Endodermal cell (in vitro differentiated cells): ENCODE data around the gene HELZ2. TPM values are rescaled to one million over a fixed set of nuclear protein-coding genes. Genes with fewer than 3 reads are reported as not detected.
A peak's percentile ranks its signal among the peaks of the same experiment; 100 is the strongest.

Source experiments
- DNase-seq: peaks from one replicate; pipeline ENCODE4 v3.0.0-alpha.2; 2017
- H3K27ac ChIP-seq: 2 replicates; pipeline ENCODE4 v1.5.1; 2013; ENCODE audit warnings: mild to moderate bottlenecking, low read depth, low read length, moderate library complexity
- H3K27me3 ChIP-seq: 2 replicates; pipeline ENCODE4 v1.6.1; 2013; ENCODE audit warnings: mild to moderate bottlenecking, low read length, moderate library complexity; ENCODE audit not compliant: insufficient read depth, control insufficient read depth, poor library complexity, severe bottlenecking
- H3K36me3 ChIP-seq: 2 replicates; pipeline ENCODE4 v1.7.0; 2013; ENCODE audit warnings: mild to moderate bottlenecking, low read length, moderate library complexity; ENCODE audit not compliant: control insufficient read depth, insufficient read depth
- H3K4me1 ChIP-seq: one replicate; pipeline ENCODE4 v1.7.0; 2013; ENCODE audit warnings: low read length; ENCODE audit not compliant: control insufficient read depth, insufficient read depth
- H3K4me3 ChIP-seq: 2 replicates; pipeline ENCODE4 v1.5.1; 2013; ENCODE audit warnings: mild to moderate bottlenecking, low read length, moderate library complexity
- H3K9ac ChIP-seq: 2 replicates; pipeline ENCODE4 v1.6.1; 2013; ENCODE audit warnings: mild to moderate bottlenecking, low read length, moderate library complexity; ENCODE audit not compliant: poor library complexity, severe bottlenecking; ENCODE audit errors: extremely low read depth
- H3K9me3 ChIP-seq: 2 replicates; pipeline ENCODE4 v1.6.1; 2013; ENCODE audit warnings: mild to moderate bottlenecking, low read length, moderate library complexity; ENCODE audit not compliant: control insufficient read depth
- H3K27ac Mint-ChIP-seq: 2 replicates; pipeline ENCODE4 v1.8.0; 2020; ENCODE audit warnings: mixed read lengths
- H3K27me3 Mint-ChIP-seq: 2 replicates; pipeline ENCODE4 v1.8.0; 2021; ENCODE audit warnings: mild to moderate bottlenecking, mixed read lengths; ENCODE audit not compliant: insufficient read depth
- H3K36me3 Mint-ChIP-seq: 2 replicates; pipeline ENCODE4 v1.8.0; 2020; ENCODE audit warnings: low read depth, mixed read lengths
- H3K4me1 Mint-ChIP-seq: 2 replicates; pipeline ENCODE4 v1.8.0; 2020; ENCODE audit warnings: mixed read lengths
- H3K4me3 Mint-ChIP-seq: 2 replicates; pipeline ENCODE4 v1.8.0; 2020; ENCODE audit warnings: mild to moderate bottlenecking, moderate library complexity, mixed read lengths
- H3K9me3 Mint-ChIP-seq: 2 replicates; pipeline ENCODE4 v1.8.0; 2020; ENCODE audit warnings: mild to moderate bottlenecking, mixed read lengths
- WGBS, 2 experiments: methylation state at CpG; one replicate each; pipeline versions ENCODE4 v1.1.5 to v1.1.7; 2013; ENCODE audit warnings: missing lambda C conversion rate in 2 of 2, mixed read lengths in 1 of 2; ENCODE audit not compliant: insufficient coverage in 1 of 2, insufficient read length in 1 of 2; 5-methylcytosine and 5-hydroxymethylcytosine counted together
- total RNA-seq, 2 donors: library from RNA; stranded (reverse); fragmentation: NEBNext Ultra II Directional in 1 of 2; extraction: Animal tissue kit (Norgen Biotek cat#: 25700) in 1 of 2; gene quantifications; 2 replicates in 1 of 2; 3 replicates in 1 of 2; pipeline ENCODE4 v1.2.1, GENCODE V29; 2021
- TF ChIP-seq, protein P1 (sequence below): fragments of 200-600 bp; sonication (generic); conservative IDR thresholded peaks from 2 replicates; pipeline ENCODE4 v1.5.0; 2021; ENCODE audit warnings: antibody characterized with exemption, mild to moderate bottlenecking

The HELZ2 gene
- total RNA-seq, 2 donors from 2014 or later: 34.5 to 37.0 TPM

DNA sequence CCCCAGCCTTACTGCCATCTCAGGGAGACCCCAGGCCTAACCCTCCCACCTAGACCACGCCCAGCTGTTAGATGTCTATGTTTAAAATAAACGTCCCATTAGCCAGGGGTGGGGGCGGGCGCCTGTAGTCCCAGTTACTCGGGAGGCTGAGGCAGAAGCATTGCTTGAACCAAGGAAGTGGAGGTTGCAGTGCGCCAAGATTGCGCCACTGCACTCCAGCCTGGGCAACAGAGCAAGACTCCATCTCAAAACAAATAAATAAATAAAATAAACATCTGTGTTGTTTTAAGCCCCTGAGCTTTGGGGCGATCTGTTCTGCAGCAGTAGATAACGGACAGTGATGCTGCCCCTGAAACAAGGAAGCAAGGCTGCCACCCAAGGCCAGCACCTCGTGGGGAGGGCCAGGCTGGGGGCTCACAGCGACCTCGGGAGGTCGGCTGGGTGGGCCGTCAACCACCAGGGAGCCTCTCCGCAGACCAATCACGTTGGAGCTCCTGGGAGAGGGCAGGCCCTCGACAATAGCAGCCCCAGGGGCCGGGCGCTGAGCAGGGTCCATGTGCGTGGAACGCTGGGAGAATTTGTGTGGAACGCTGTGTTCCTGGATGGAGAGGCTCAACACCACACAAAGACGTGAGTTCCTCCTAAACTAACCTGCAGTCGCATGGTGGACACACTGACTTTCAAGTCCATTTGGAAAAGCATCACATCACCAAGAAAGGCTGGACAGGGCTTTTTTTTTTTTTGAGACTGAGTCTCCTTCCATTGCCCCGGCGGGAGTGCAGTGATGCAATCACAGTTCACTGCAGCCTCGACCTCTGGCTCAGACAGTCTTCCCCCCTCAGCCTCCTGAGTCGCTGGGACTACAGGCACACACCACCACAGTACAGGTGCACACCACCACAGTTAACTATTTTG lies 1.0 kb upstream of the HELZ2 start:
- H3K4me1 Mint-ChIP-seq: no peaks in the 10 kb centered on the region
- Histone ChIP-seq H3K4me1 (no peaks in the 10 kb centered on the region), H3K9ac (no peak overlapping the region), H3K9me3 (no peaks in the 10 kb centered on the region), H3K27me3 (no peaks in the 10 kb centered on the region), H3K36me3 (no peaks in the 10 kb centered on the region), H3K27ac (no peak overlapping the region), H3K4me3 (no peak overlapping the region)
- no peaks in the 10 kb centered on the region for H3K9me3 Mint-ChIP-seq
- no peaks in the 10 kb centered on the region for H3K27me3 Mint-ChIP-seq
- peak overlapping the region; percentile 65 for H3K4me3 Mint-ChIP-seq
- no peaks in the 10 kb centered on the region for H3K36me3 Mint-ChIP-seq
- TF ChIP-seq, protein P1, sequence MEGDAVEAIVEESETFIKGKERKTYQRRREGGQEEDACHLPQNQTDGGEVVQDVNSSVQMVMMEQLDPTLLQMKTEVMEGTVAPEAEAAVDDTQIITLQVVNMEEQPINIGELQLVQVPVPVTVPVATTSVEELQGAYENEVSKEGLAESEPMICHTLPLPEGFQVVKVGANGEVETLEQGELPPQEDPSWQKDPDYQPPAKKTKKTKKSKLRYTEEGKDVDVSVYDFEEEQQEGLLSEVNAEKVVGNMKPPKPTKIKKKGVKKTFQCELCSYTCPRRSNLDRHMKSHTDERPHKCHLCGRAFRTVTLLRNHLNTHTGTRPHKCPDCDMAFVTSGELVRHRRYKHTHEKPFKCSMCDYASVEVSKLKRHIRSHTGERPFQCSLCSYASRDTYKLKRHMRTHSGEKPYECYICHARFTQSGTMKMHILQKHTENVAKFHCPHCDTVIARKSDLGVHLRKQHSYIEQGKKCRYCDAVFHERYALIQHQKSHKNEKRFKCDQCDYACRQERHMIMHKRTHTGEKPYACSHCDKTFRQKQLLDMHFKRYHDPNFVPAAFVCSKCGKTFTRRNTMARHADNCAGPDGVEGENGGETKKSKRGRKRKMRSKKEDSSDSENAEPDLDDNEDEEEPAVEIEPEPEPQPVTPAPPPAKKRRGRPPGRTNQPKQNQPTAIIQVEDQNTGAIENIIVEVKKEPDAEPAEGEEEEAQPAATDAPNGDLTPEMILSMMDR: no peak
- H3K27ac Mint-ChIP-seq: no peak overlapping the region
- no peak for DNase-seq
- WGBS, 2 experiments: 87% methylated on average over 19 to 28 of the region's 28 CpGs

DNA sequence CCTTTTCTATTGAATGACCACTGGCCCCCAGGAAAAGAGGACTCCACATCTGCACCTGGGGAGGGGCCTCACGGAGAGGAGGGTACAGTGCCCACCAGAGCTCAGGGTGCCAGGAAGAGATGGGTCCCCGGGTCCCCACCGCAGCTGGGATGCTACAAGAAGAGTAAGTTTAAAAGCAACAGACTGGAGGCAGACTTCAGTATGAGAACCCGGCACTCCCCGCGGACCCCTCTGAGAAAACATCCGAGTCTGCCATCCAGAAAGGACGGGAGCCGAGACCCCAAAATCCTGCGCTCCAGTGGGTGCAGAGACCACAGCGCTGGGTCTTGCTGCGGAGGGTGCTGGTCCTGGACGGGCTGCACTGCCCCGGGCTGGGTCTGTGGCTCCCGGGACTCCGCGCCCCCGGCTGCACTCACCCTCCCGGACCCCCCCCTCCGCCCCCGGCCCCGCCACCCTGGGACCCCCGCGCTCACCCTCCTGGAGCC lies 350 bp downstream of the HELZ2 start:
- Mint-ChIP-seq H3K27me3 (no peaks in the 10 kb centered on the region), H3K9me3 (no peaks in the 10 kb centered on the region), H3K4me1 (no peaks in the 10 kb centered on the region), H3K36me3 (no peaks in the 10 kb centered on the region), H3K27ac (no peak overlapping the region), H3K4me3 (peak overlapping the region; percentile 65)
- Histone ChIP-seq H3K4me1 (no peaks in the 10 kb centered on the region), H3K4me3 (peak overlapping the region; percentile 84), H3K27me3 (no peaks in the 10 kb centered on the region), H3K36me3 (no peaks in the 10 kb centered on the region), H3K9ac (peak overlapping the region; percentile 64), H3K27ac (no peak overlapping the region), H3K9me3 (no peaks in the 10 kb centered on the region)
- WGBS, 2 experiments: 6 to 13% methylated on average over 10 to 17 of the region's 24 CpGs
- TF ChIP-seq, protein P1: no peak
- no peak for DNase-seq

- Histone ChIP-seq H3K36me3 (no peaks in the 10 kb centered on the region), H3K27ac (no peak overlapping the region), H3K27me3 (no peaks in the 10 kb centered on the region), H3K4me3 (peak overlapping the region; percentile 84), H3K4me1 (no peaks in the 10 kb centered on the region), H3K9me3 (no peaks in the 10 kb centered on the region), H3K9ac (peak overlapping the region; percentile 64)
- no peaks in the 10 kb centered on the region for H3K27me3 Mint-ChIP-seq
- peak overlapping the region; percentile 65 for H3K4me3 Mint-ChIP-seq
- TF ChIP-seq, protein P1: peak; percentile 66
- no peak overlapping the region for H3K27ac Mint-ChIP-seq
- H3K36me3 Mint-ChIP-seq: no peaks in the 10 kb centered on the region
- H3K4me1 Mint-ChIP-seq: no peaks in the 10 kb centered on the region
- WGBS, 2 experiments: 91 to 94% methylated on average over 19 to 34 of the region's 34 CpGs
- DNase-seq: peak; percentile 75
- H3K9me3 Mint-ChIP-seq: no peaks in the 10 kb centered on the region
Measured at GRCh38 chr20:63572788-63573646, 1.0 kb downstream of the HELZ2 start.
